GM18505 (cell line): ENCODE results near the gene LUC7L3.
A peak's percentile ranks its signal among the peaks of the same experiment; 100 is the strongest.

Experiments
- ATAC-seq: cut with Tn5 transposase; IDR thresholded peaks from one replicate; pipeline ENCODE4 v1.9.1; 2021; ENCODE audit not compliant: unreplicated experiment
- POLR2A ChIP-seq: IDR thresholded peaks from 4 replicates; pipeline ENCODE4 v1.6.1; 2011; ENCODE audit warnings: borderline replicate concordance; ENCODE audit not compliant: insufficient read depth, insufficient read length; ENCODE audit errors: extremely low read depth

The LUC7L3 gene

GRCh38 chr17:50765454-50766221, 46.2 kb downstream of the LUC7L3 start:
- ATAC-seq = no peak

GRCh38 chr17:50766222-50767023, 47.0 kb downstream of the LUC7L3 start:
- no peak for ATAC-seq
- TF ChIP-seq POLR2A = no peak

More at GRCh38 chr17:50765454-50766221, 46.2 kb downstream of the LUC7L3 start:
- peak; percentile 26 for TF ChIP-seq POLR2A

- no peak for ATAC-seq
- no peak for TF ChIP-seq POLR2A
Measured at GRCh38 chr17:50767030-50767429, 47.6 kb downstream of the LUC7L3 start.

- TF ChIP-seq POLR2A = no peak
- no peak for ATAC-seq
Measured at GRCh38 chr17:50767446-50767845, 48.0 kb downstream of the LUC7L3 start, which contains the start of gene ANKRD40CL. Gene ANKRD40CL (minus strand): TSS chr17:50767518. CDS start chr17:50766913, 605 bp downstream.

GRCh38 chr17:50768346-50768761, 49.0 kb downstream of the LUC7L3 start:
- no peak for ATAC-seq
- TF ChIP-seq POLR2A = no peak

- no peak for ATAC-seq
Measured at GRCh38 chr17:50769884-50770283, 50.5 kb downstream of the LUC7L3 start.

GRCh38 chr17:50770346-50770745, 50.9 kb downstream of the LUC7L3 start:
- ATAC-seq = no peak
- TF ChIP-seq POLR2A = no peak

More at GRCh38 chr17:50769884-50770283, 50.5 kb downstream of the LUC7L3 start:
- no peak for TF ChIP-seq POLR2A

GRCh38 chr17:50771991-50772785, 52.8 kb downstream of the LUC7L3 start:
- ATAC-seq = no peak
- TF ChIP-seq POLR2A = no peak

- no peak for ATAC-seq
- TF ChIP-seq POLR2A = no peak
Measured at GRCh38 chr17:50774225-50774803, 54.9 kb downstream of the LUC7L3 start.

GRCh38 chr17:50775926-50776325, 56.5 kb downstream of the LUC7L3 start:
- TF ChIP-seq POLR2A = no peak
- no peak for ATAC-seq

- no peak for ATAC-seq
- no peak for TF ChIP-seq POLR2A
Measured at GRCh38 chr17:50778471-50778870, 59.1 kb downstream of the LUC7L3 start.

- ATAC-seq = no peak
Measured at GRCh38 chr17:50778988-50779387, 59.6 kb downstream of the LUC7L3 start.

More at GRCh38 chr17:50778988-50779387, 59.6 kb downstream of the LUC7L3 start:
- no peak for TF ChIP-seq POLR2A
